ENCODE data around the gene PTRHD1. TPM values are rescaled to one million over a fixed set of nuclear protein-coding genes. Genes with fewer than 3 reads are reported as not detected.

PTRHD1 gene
- total RNA-seq, 1 experiment from 2014 or later: 23.6 TPM

DNA sequence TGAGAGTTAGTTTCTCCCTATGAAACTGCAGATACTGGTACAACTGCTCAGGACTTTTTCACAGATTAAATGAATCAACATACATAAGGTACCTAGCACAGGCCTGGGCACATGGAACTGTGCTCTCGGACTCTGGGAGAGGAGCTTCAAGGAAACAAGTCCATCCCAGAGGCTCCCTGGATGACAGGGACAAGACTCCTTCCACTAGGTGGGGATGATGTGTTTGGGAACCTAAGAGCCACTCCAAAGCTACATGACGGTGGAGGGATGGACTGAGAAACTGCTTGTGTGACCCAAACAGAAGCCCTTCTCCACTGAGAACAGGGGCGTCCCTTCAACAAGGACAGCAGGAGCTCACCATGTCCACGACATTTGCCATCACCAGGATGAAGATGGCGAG, 37.2 kb upstream of the PTRHD1 start:
- TF ChIP-seq, protein P1, sequence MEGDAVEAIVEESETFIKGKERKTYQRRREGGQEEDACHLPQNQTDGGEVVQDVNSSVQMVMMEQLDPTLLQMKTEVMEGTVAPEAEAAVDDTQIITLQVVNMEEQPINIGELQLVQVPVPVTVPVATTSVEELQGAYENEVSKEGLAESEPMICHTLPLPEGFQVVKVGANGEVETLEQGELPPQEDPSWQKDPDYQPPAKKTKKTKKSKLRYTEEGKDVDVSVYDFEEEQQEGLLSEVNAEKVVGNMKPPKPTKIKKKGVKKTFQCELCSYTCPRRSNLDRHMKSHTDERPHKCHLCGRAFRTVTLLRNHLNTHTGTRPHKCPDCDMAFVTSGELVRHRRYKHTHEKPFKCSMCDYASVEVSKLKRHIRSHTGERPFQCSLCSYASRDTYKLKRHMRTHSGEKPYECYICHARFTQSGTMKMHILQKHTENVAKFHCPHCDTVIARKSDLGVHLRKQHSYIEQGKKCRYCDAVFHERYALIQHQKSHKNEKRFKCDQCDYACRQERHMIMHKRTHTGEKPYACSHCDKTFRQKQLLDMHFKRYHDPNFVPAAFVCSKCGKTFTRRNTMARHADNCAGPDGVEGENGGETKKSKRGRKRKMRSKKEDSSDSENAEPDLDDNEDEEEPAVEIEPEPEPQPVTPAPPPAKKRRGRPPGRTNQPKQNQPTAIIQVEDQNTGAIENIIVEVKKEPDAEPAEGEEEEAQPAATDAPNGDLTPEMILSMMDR (conservative IDR thresholded peaks at IDR 0.05): no peak; the same call in 1 of the 2 replicates
- no peak for TF ChIP-seq EZH2 (IDR thresholded peaks at IDR 0.05; ENCODE audit: low read depth)
- CTCF ChIA-PET: interaction anchor here (0.7 kb wide), 1 partner anchor 19 kb away, joined by 3 read pairs; no protein-coding TSS in a partner anchor
- intact Hi-C loops (cut with micrococcal nuclease; ENCODE audit: unreplicated experiment): loop anchor here (5.0 kb wide), 1 partner anchor 367 kb away; no protein-coding TSS in a partner anchor
- H3K4me3 ChIP-seq: no peak overlapping the region
- H3K79me2 ChIP-seq (ENCODE audit: low read depth): no peaks in the 10 kb centered on the region
- no peaks in the 10 kb centered on the region for H3K36me3 ChIP-seq (ENCODE audit: low read depth)
- H3K4me2 ChIP-seq: no peak overlapping the region
- no peaks in the 10 kb centered on the region for H3K9me3 ChIP-seq (ENCODE audit: insufficient read depth, low read depth)
- H2AFZ ChIP-seq: no peak overlapping the region
- no peaks in the 10 kb centered on the region for H3K4me1 ChIP-seq (replicated peaks; ENCODE audit: insufficient read depth)
- POLR2A ChIA-PET (ENCODE audit: unreplicated experiment): no interaction called here
- no peaks in the 10 kb centered on the region for H4K20me1 ChIP-seq (ENCODE audit: insufficient read depth)
- no TSS peak for BruUV-seq (replicated peaks)
- DNase-seq: no peak
- peaks cover 5% of the 10 kb centered on the region; the same call in 1 of the 2 replicates for H3F3A ChIP-seq (ENCODE audit: insufficient read depth, low read depth)
- H3K27me3 ChIP-seq (ENCODE audit: insufficient read depth, low read depth): no peaks in the 10 kb centered on the region
- no peaks in the 10 kb centered on the region for H3K9me2 ChIP-seq (ENCODE audit: insufficient read depth)
- no peak overlapping the region for H3K27ac ChIP-seq

DNA sequence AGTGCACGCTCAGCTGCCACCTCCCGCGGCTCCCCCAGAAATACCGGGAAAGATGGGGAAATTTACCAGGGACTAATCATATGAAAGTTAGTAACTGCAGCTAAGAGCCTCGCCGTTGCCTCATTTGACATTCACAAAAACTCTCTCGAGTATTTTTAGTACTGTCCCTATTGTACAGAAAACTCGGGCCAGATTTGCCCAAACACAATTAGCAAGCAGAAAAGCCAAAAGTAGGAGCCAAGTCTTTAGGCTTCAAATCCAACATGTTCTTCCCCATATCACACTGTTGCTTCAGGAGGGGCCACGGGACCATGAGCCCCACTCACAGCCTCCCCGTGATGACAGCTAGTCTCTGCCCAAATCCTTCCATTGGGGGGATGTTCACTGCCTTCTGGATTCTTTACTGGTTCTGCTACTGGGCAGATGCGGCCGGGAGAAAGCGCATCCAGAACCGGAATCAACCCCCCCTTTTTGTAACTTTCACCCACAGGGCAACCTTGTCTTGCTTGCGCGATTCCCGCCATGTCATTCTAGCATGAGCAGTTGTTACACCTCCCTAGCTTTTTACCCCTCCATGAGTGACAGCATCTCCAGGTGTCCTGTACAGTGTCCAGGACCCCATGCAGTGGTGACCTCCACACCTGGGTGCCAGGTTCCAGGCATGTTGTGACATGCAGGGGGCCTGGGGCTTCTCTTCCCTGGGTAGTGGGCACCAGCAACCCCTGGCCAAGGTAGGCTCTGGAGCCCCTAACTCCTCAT, 35.2 kb upstream of the PTRHD1 start:
- H3K36me3 ChIP-seq (ENCODE audit: low read depth): no peaks in the 10 kb centered on the region
- intact Hi-C loops (cut with micrococcal nuclease; ENCODE audit: unreplicated experiment): loop anchor here (5.0 kb wide), 1 partner anchor 601 kb away; no protein-coding TSS in a partner anchor

More for the DNA sequence above, 35.2 kb upstream of the PTRHD1 start:
- peaks cover 5% of the 10 kb centered on the region; the same call in 1 of the 2 replicates for H3F3A ChIP-seq (ENCODE audit: insufficient read depth, low read depth)
- no peaks in the 10 kb centered on the region for H3K27me3 ChIP-seq (ENCODE audit: insufficient read depth, low read depth)
- CTCF ChIA-PET: interaction anchor here (0.6 to 1.6 kb wide), 7 partner anchors 126 to 1656 kb away, joined by 3 to 7 read pairs (median 3); no protein-coding TSS in a partner anchor
- TF ChIP-seq, protein P1 (conservative IDR thresholded peaks at IDR 0.05): no peak
- no peak for TF ChIP-seq EZH2 (IDR thresholded peaks at IDR 0.05; ENCODE audit: low read depth)
- no peak overlapping the region for H3K4me2 ChIP-seq
- POLR2A ChIA-PET (ENCODE audit: unreplicated experiment): no interaction called here
- BruUV-seq (replicated peaks): no TSS peak
- H3K4me3 ChIP-seq: no peak overlapping the region
- no peaks in the 10 kb centered on the region for H3K4me1 ChIP-seq (replicated peaks; ENCODE audit: insufficient read depth)
- no peaks in the 10 kb centered on the region for H3K9me2 ChIP-seq (ENCODE audit: insufficient read depth)
- DNase-seq: no peak
- no peak overlapping the region for H3K27ac ChIP-seq
- H4K20me1 ChIP-seq (ENCODE audit: insufficient read depth): no peaks in the 10 kb centered on the region
- no peak overlapping the region for H2AFZ ChIP-seq
- H3K9me3 ChIP-seq (ENCODE audit: insufficient read depth, low read depth): no peaks in the 10 kb centered on the region
- H3K79me2 ChIP-seq (ENCODE audit: low read depth): no peaks in the 10 kb centered on the region
